Uterus (tissue), 2 donors: Measurements from ENCODE around the gene FOCAD.

Experiments
- POLR2A ChIP-seq, 2 donors: fragments of 450-650 bp; IDR thresholded peaks; one replicate each; pipeline ENCODE4 v1.6.1; 2016; ENCODE audit warnings: antibody characterized with exemption in 2 of 2, mild to moderate bottlenecking in 1 of 2, moderate library complexity in 1 of 2
- TF ChIP-seq, protein P1 (sequence below), 4 experiments: fragments of 200-600 bp in 2 of 4; fragments of 450-650 bp in 2 of 4; sonication (generic) in 2 of 4; IDR thresholded peaks; one replicate each; pipeline ENCODE4 v1.5.1; 2016 to 2019; ENCODE audit warnings: antibody characterized with exemption in 4 of 4, mild to moderate bottlenecking in 2 of 4, moderate library complexity in 1 of 4

DNA sequence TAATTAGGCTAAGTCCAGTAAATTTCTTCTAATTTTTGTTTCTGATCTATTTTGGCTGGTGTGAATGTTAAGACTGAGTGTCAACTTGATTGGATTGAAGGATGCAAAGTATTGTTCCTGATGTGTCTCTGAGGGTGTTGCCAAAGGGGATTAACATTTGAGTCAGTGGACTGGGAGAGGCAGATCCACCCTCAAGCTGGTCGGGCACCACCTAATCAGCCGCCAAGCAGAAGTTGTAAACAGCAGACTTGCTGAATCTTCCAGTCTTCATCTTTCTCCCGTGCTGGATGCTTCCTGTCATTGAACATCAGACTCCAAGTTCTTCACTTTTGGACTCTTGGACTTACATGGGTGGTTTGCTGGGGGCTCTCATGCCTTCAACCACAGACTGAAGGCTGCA, 40.4 kb upstream of the FOCAD start:
- TF ChIP-seq, protein P1, sequence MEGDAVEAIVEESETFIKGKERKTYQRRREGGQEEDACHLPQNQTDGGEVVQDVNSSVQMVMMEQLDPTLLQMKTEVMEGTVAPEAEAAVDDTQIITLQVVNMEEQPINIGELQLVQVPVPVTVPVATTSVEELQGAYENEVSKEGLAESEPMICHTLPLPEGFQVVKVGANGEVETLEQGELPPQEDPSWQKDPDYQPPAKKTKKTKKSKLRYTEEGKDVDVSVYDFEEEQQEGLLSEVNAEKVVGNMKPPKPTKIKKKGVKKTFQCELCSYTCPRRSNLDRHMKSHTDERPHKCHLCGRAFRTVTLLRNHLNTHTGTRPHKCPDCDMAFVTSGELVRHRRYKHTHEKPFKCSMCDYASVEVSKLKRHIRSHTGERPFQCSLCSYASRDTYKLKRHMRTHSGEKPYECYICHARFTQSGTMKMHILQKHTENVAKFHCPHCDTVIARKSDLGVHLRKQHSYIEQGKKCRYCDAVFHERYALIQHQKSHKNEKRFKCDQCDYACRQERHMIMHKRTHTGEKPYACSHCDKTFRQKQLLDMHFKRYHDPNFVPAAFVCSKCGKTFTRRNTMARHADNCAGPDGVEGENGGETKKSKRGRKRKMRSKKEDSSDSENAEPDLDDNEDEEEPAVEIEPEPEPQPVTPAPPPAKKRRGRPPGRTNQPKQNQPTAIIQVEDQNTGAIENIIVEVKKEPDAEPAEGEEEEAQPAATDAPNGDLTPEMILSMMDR (IDR thresholded peaks at IDR 0.05): no peak
- no peak for TF ChIP-seq POLR2A (IDR thresholded peaks at IDR 0.05)
